A673 (cell line): ENCODE results near the gene NEO1. TPM values are rescaled to one million over a fixed set of nuclear protein-coding genes. Genes with fewer than 3 reads are reported as not detected.

Experiments used
- BruUV-seq: library from RNA; stranded (reverse); fragments of 400-500 nt; replicated peaks from 2 replicates; lab custom pipeline; 2021; lab: Mats Ljungman, UMichigan
- CTCF ChIA-PET: fragments of 300-600 bp; sonication (Branson Sonifier 250); formaldehyde crosslinking; loops from one replicate; lab custom pipeline; 2022; ENCODE audit warnings: antibody characterized with exemption; lab: Charles Lee
- POLR2A ChIA-PET: fragments of 300-600 bp; sonication (Branson Sonifier 250); formaldehyde crosslinking; loops from one replicate; lab custom pipeline; 2022; ENCODE audit warnings: antibody characterized with exemption; ENCODE audit not compliant: low non-redundant PET; lab: Charles Lee
- DNase-seq: peaks from one replicate; pipeline ENCODE4 v3.0.0-alpha.2; 2015; ENCODE audit warnings: low spot score
- H3K27ac ChIP-seq: fragments of 200-600 bp; sonication (generic); 2 replicates; pipeline ENCODE4 v1.5.1; 2016; ENCODE audit warnings: mixed run types, low read depth, mild to moderate bottlenecking, mixed read lengths, antibody characterized with exemption, low read length; ENCODE audit not compliant: poor library complexity, severe bottlenecking
- H3K27me3 ChIP-seq: fragments of 200-600 bp; sonication (generic); replicated peaks from 2 replicates; pipeline ENCODE4 v1.6.1; 2017; ENCODE audit warnings: mixed run types, low read depth, mild to moderate bottlenecking, mixed read lengths, antibody characterized with exemption, low read length; ENCODE audit not compliant: insufficient read depth, poor library complexity
- H3K36me3 ChIP-seq: fragments of 200-600 bp; sonication (generic); 2 replicates; pipeline ENCODE4 v1.6.1; 2016; ENCODE audit warnings: mixed run types, mild to moderate bottlenecking, mixed read lengths, antibody characterized with exemption, low read length; ENCODE audit not compliant: insufficient read depth, poor library complexity, severe bottlenecking
- H3K4me1 ChIP-seq: fragments of 200-600 bp; sonication (generic); 2 replicates; pipeline ENCODE4 v1.6.1; 2017; ENCODE audit warnings: mixed run types, mild to moderate bottlenecking, mixed read lengths, antibody characterized with exemption, low read length; ENCODE audit not compliant: insufficient read depth, poor library complexity, severe bottlenecking
- H3K4me3 ChIP-seq: fragments of 200-600 bp; sonication (generic); 2 replicates; pipeline ENCODE4 v1.5.1; 2016; ENCODE audit warnings: low read depth, mixed run types, mild to moderate bottlenecking, mixed read lengths, low read length; ENCODE audit not compliant: poor library complexity, severe bottlenecking
- H3K9me3 ChIP-seq: fragments of 200-600 bp; sonication (generic); 2 replicates; pipeline ENCODE4 v1.6.1; 2016; ENCODE audit warnings: mixed run types, low read depth, mild to moderate bottlenecking, mixed read lengths, antibody characterized with exemption, low read length; ENCODE audit not compliant: poor library complexity, severe bottlenecking
- EZH2 ChIP-seq: fragments of 200-600 bp; sonication (generic); IDR thresholded peaks from 2 replicates; pipeline ENCODE4 v1.6.1; 2017; ENCODE audit warnings: borderline replicate concordance, low read depth, mild to moderate bottlenecking, mixed read lengths, antibody characterized with exemption, low read length; ENCODE audit not compliant: poor library complexity, severe bottlenecking
- intact Hi-C: fragments of 100-400 bp; cut with micrococcal nuclease; formaldehyde crosslinking; loops from one replicate; pipeline ENCODE4 v1.10.0; 2022; ENCODE audit not compliant: unreplicated experiment
- total RNA-seq: library from RNA; stranded (reverse); gene quantifications from 2 replicates; pipeline ENCODE4 v1.2.3, GENCODE V29; 2021
- TF ChIP-seq, protein P1 (sequence below): fragments of 300-800, 200-600 bp; sonication (generic); conservative IDR thresholded peaks from 2 replicates; pipeline ENCODE4 v1.5.1; 2017; ENCODE audit warnings: low read depth, mild to moderate bottlenecking, antibody characterized with exemption, low read length, moderate library complexity, mixed read lengths

The NEO1 gene
- total RNA-seq, 1 experiment from 2014 or later: 72.6 TPM

DNA sequence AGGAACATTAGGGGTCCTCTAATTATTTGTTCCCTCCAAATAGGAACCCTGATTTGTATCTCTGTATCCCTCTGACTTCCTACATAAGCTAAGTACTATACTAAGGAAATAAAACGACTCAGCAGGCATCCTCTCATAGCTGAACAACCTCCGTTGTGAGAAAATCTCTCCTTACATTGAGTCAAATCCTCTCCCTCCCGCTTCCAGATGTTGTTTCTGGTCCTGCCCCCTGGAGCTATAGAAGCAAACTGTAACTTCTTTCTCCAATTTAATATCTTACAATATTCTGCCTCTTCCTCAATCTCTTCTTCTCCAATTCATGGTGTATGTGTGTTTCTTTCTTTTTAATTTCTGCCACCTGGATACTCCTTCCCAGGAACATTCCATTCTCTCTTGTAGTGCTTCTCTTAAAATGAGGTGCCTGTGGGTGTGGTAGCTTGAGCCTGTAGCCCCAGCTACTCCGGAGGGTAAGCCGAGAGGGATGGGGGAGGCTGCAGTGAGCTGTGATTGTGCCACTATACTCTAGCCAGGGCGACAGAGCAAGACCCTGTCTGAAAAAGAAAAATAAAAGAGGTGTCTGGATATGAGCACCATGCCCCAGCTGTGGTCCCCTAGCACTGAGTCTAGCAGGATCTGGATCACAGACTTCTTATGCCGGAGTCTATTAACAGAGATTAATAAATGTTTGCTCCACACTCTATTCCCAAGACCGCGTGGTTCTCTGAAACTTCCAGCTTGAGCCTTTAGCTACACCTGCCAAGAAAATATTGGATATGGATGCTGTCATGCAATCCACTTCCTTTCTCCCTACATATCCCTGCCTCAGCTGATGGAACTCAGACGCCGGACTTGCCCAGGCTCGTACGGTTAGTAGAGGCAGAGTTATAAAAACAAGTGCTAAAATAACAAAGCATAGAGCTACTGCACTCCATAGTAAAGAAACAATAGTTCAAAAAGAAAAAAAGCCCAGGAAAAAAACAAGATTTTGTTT is 42.9 kb upstream of the NEO1 start:
- Histone ChIP-seq H3K36me3 (no peaks in the 10 kb centered on the region), H3K4me1 (no peaks in the 10 kb centered on the region), H3K9me3 (no peaks in the 10 kb centered on the region), H3K27ac (no peak overlapping the region), H3K4me3 (no peak overlapping the region), H3K27me3 (no peaks in the 10 kb centered on the region)
- BruUV-seq: no TSS peak
- ChIA-PET CTCF (interaction anchor here (0.6 to 0.7 kb wide), 3 partner anchors 275 to 438 kb away, joined by 3 to 5 read pairs (median 5); no protein-coding TSS in a partner anchor), POLR2A (interaction anchor here (0.6 kb wide), 1 partner anchor 38 kb away, joined by 3 read pairs; no protein-coding TSS in a partner anchor)
- TF ChIP-seq EZH2: no peak
- TF ChIP-seq, protein P1, sequence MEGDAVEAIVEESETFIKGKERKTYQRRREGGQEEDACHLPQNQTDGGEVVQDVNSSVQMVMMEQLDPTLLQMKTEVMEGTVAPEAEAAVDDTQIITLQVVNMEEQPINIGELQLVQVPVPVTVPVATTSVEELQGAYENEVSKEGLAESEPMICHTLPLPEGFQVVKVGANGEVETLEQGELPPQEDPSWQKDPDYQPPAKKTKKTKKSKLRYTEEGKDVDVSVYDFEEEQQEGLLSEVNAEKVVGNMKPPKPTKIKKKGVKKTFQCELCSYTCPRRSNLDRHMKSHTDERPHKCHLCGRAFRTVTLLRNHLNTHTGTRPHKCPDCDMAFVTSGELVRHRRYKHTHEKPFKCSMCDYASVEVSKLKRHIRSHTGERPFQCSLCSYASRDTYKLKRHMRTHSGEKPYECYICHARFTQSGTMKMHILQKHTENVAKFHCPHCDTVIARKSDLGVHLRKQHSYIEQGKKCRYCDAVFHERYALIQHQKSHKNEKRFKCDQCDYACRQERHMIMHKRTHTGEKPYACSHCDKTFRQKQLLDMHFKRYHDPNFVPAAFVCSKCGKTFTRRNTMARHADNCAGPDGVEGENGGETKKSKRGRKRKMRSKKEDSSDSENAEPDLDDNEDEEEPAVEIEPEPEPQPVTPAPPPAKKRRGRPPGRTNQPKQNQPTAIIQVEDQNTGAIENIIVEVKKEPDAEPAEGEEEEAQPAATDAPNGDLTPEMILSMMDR: no peak
- intact Hi-C loops: no loop called here
- DNase-seq: peak; percentile 18

DNA sequence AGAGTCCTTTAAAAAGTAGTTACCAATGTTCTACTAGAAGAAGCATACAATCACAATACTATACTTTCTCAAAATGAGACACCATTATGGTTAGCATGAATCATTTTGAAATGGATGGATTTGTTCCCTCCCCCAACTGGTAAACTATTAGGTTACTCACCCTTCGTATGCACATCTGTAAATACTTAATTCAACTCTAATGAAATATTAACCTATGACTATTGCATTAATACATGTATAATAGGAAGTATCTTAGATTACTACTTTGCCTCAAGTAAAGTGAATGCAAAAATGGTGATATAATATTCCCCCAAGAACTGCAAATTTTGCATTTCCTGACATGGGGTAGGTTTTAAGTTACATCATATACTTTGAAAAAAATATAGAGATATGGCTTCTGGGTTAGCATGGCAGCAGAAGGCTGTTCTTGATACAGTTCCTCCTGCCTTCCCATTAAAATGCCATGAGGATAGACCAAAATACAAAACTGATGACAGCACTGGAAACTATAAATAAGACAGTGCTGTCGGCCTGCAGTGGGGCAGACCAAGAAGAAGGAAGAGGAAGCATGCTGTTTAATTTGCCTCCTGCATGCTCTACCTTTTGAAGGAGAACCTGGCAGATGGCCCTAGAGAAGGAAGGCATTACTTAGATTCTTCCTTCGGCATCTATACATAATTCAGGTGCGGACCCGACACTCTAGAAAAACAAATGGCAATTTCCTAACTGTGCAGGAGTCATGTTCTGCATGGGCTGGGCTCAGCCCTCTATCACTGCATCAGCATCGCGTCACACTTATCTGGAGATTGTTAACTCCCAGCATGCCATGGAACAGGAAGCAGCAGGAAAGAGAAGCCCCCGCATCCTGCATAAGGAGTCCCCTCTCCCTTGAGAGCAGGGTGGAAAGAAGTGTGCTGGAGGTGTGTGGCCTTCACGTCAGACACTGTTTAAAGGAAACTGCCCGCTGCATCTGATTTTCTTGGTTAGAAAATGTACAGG is 41.8 kb upstream of the NEO1 start:
- DNase-seq: no peak
- H3K27me3 ChIP-seq: no peaks in the 10 kb centered on the region
- no peaks in the 10 kb centered on the region for H3K36me3 ChIP-seq
- POLR2A ChIA-PET: no interaction called here
- no TSS peak for BruUV-seq
- no peak overlapping the region for H3K27ac ChIP-seq
- no peak overlapping the region for H3K4me3 ChIP-seq
- intact Hi-C loops: no loop called here
- TF ChIP-seq, protein P1: no peak
- TF ChIP-seq EZH2: no peak
- no peaks in the 10 kb centered on the region for H3K4me1 ChIP-seq
- CTCF ChIA-PET: no interaction called here
- H3K9me3 ChIP-seq: no peaks in the 10 kb centered on the region

DNA sequence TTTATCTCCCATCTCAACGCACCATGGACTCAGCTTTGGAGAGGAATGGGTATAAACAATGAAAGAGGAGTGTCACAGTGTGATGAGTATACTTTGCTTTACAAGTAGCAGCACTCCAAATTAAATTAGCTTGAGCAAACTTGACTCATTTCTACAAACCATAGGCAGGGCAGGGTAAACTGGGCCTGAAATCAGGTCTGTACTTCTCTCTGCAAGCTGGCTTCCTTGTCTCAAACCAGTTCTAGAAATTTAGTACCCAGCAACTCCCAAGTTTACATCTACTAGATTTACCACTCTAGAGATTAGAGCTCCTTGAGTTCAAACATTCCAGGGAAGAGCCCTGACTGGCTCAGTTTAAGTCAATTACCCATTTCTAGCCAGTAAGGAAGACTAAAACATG is 37.4 kb upstream of the NEO1 start:
- CTCF ChIA-PET: no interaction called here
- Histone ChIP-seq H3K36me3 (no peaks in the 10 kb centered on the region), H3K9me3 (no peaks in the 10 kb centered on the region), H3K4me3 (no peak overlapping the region), H3K4me1 (no peaks in the 10 kb centered on the region), H3K27me3 (no peaks in the 10 kb centered on the region), H3K27ac (no peak overlapping the region)
- TF ChIP-seq, protein P1: no peak
- intact Hi-C loops: no loop called here
- POLR2A ChIA-PET: no interaction called here
- BruUV-seq: no TSS peak
- no peak for DNase-seq
